DND-41 (cell line): ENCODE measurements around the gene SMARCD3.

ENCODE experiments used
- CTCF ChIP-seq: IDR thresholded peaks from 2 replicates; pipeline ENCODE4 v1.5.1; 2012; ENCODE audit warnings: borderline replicate concordance, low read length, moderate library complexity, mild to moderate bottlenecking; ENCODE audit not compliant: poor library complexity, severe bottlenecking; ENCODE audit errors: extremely low read depth
- EZH2 ChIP-seq: IDR thresholded peaks from 3 replicates; pipeline ENCODE4 v1.6.1; 2012; ENCODE audit warnings: borderline replicate concordance, low read depth, mild to moderate bottlenecking, moderate library complexity, low read length, inconsistent platforms; ENCODE audit not compliant: severe bottlenecking

- TF ChIP-seq CTCF (no peak), EZH2 (no peak)
Observed at GRCh38 chr7:151204383-151205032, 44.0 kb downstream of the SMARCD3 start.
